Measurements from ENCODE around the gene ACOX1.

GRCh38 chr17:75901727-75902126 is 77.2 kb downstream of the ACOX1 start:
- TF ChIP-seq CTCF (conservative IDR thresholded peaks at IDR 0.05; ENCODE audit: low read length) (no peak), EZH2phosphoT487 (IDR thresholded peaks at IDR 0.05; ENCODE audit: borderline replicate concordance) (no peak)
